T-helper 2 cell treated with Interferon-gamma antibody and Interleukin-4, amounts not matched to agents 5 μg/mL and 100 μg/mL, for 36 hours (primary cell): ENCODE measurements around the gene RFX7.

Experiments
- DNase-seq: peaks from one replicate; pipeline ENCODE4 v3.0.0; 2021; ENCODE audit warnings: low spot score
- H3K27ac Mint-ChIP-seq: one replicate; pipeline ENCODE4 v1.8.0; 2021; ENCODE audit warnings: mild to moderate bottlenecking, mixed read lengths
- H3K27me3 Mint-ChIP-seq: one replicate; pipeline ENCODE4 v1.8.0; 2021; ENCODE audit warnings: low read depth, mixed read lengths
- H3K36me3 Mint-ChIP-seq: one replicate; pipeline ENCODE4 v1.8.0; 2021; ENCODE audit warnings: low read depth, mixed read lengths
- H3K4me1 Mint-ChIP-seq: one replicate; pipeline ENCODE4 v1.8.0; 2021; ENCODE audit warnings: low read depth, mixed read lengths
- H3K4me3 Mint-ChIP-seq: one replicate; pipeline ENCODE4 v1.8.0; 2022; ENCODE audit warnings: mild to moderate bottlenecking, moderate library complexity, mixed read lengths
- H3K9me3 Mint-ChIP-seq: one replicate; pipeline ENCODE4 v1.8.0; 2021; ENCODE audit warnings: mixed read lengths

RFX7 gene

DNA sequence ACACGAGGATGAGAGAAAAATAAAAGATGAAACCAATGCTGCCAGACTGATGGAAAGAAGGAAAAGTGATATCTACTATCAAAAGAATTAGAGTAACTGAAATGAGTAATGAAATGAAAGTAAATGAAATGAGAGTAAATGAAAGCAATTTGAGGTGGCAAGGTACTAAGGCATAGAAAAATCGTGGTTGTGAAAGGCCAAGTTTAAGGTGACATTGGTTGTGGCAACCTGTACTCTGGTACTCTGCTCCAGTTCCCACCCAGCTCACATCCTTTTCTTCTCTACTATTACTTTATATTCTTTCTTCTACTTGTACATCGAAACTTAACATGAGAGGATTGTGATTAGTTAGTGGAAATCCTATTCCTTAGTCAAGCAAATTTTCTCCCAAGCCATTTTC lies 10.1 kb downstream of the RFX7 start:
- peaks cover 94% of the 10 kb centered on the region for H3K36me3 Mint-ChIP-seq
- H3K27me3 Mint-ChIP-seq = no peaks in the 10 kb centered on the region
- no peak overlapping the region for H3K27ac Mint-ChIP-seq
- peaks cover 19% of the 10 kb centered on the region for H3K4me1 Mint-ChIP-seq
- H3K9me3 Mint-ChIP-seq = peaks cover 64% of the 10 kb centered on the region
- H3K4me3 Mint-ChIP-seq = no peak overlapping the region
- DNase-seq = no peak

DNA sequence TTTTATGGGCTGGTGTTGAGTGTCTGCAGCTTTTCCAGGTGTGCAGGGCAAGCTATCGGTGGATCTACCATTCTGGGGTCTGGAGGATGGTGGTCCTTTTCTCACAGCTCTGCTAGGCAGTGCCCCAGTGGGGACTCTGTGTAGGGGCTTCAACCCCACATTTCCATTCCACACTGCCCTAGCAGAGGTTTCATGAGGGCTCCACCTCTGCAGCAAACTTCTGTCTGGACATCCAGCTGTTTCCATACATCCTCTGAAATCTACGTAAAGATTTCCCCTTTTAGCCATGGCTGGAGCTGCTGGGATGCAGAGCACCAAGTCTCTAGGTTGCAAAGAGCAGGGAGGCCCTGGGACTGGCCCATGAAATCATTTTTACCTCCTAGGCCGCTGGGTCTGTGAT lies 11.6 kb downstream of the RFX7 start:
- peaks cover 92% of the 10 kb centered on the region for H3K36me3 Mint-ChIP-seq
- no peak overlapping the region for H3K4me3 Mint-ChIP-seq
- H3K4me1 Mint-ChIP-seq = peaks cover 13% of the 10 kb centered on the region
- H3K27ac Mint-ChIP-seq = no peak overlapping the region
- H3K27me3 Mint-ChIP-seq = no peaks in the 10 kb centered on the region
- no peak for DNase-seq
- H3K9me3 Mint-ChIP-seq = peaks cover 78% of the 10 kb centered on the region

DNA sequence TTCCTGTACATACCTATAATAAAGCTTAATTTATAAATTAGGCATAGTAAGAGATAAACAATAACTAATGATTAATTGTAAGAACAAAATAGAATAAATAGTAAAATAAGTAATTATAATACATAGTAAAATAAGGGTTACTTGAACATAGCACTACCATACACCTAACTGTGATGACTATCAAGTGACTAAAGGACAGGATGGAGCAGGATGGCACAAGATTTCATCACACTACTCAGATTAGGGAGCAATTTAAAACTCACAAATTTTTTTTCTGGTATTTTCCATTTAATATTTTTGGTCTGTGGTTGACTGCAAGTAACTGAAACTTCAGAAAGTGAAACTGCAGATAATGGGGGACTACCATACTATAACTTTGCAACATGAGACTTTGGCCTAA lies 14.8 kb downstream of the RFX7 start:
- Mint-ChIP-seq H3K4me1 (peaks cover 11% of the 10 kb centered on the region), H3K4me3 (no peak overlapping the region), H3K9me3 (peaks cover 82% of the 10 kb centered on the region), H3K27ac (no peak overlapping the region), H3K27me3 (no peaks in the 10 kb centered on the region), H3K36me3 (peaks cover 82% of the 10 kb centered on the region)
- DNase-seq = no peak

DNA sequence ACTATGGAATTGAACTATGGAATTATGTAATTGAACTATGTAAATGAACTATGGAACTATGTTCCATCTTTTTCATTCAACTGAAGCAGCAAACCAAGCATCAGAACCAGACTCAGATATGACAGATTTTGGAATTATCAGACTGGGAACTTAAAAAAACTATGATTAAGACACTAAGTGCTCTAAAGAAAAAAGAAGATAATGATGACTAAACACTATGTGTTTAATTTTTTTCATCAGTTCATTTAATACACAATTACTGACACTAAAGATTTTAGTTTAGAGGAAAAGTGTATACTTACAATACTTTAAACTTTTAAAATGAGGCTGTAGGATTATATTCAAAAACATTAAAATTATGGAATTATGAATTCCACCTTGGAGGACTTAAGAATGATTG lies 15.3 kb downstream of the RFX7 start:
- Mint-ChIP-seq H3K4me3 (no peak overlapping the region), H3K27me3 (no peaks in the 10 kb centered on the region), H3K4me1 (peaks cover 8% of the 10 kb centered on the region), H3K27ac (no peak overlapping the region), H3K36me3 (peaks cover 80% of the 10 kb centered on the region), H3K9me3 (peaks cover 81% of the 10 kb centered on the region)
- DNase-seq = no peak

DNA sequence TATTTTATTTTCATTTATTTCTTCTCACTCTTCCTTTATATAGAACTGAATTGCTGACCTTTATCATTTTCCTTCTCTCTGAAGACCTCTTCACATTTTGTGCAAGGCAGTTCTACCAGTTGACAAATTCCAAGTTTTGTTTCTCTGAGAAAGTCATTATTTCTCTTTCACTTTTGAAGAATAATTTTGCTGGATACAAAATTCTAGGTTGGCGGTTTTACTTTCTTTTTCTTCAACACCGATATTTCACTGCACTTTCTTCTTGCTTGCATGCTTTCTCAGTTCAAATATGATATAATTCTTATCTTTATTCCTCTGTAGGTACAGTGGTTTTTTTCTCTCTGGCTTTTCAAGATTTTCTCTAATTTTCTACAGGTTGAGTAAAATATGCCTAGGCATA lies 15.9 kb downstream of the RFX7 start:
- peaks cover 5% of the 10 kb centered on the region for H3K4me1 Mint-ChIP-seq

DNA sequence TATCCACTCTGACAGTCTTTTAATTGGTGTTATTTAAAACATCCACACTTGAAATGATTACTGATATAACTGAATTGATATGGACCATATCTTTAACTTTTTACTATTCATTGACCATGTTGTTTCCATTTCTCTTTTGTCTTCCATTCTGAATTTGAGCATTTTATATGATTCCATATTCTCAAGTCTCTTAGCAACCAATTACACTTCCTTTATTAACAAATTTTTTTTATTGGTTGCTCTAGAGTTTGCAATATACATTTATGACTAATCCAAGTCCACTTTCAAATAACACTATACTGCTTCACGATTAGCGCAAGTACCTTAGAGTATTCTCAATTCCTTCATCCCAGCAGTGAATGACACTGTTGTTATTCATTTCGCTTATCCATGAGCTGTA lies 16.4 kb downstream of the RFX7 start:
- H3K36me3 Mint-ChIP-seq = peaks cover 80% of the 10 kb centered on the region
- H3K4me3 Mint-ChIP-seq = no peak overlapping the region
- peaks cover 81% of the 10 kb centered on the region for H3K9me3 Mint-ChIP-seq
- no peak for DNase-seq
- H3K27ac Mint-ChIP-seq = no peak overlapping the region
- H3K4me1 Mint-ChIP-seq = peaks cover 5% of the 10 kb centered on the region
- no peaks in the 10 kb centered on the region for H3K27me3 Mint-ChIP-seq

More for the DNA sequence above, 15.9 kb downstream of the RFX7 start:
- Mint-ChIP-seq H3K27me3 (no peaks in the 10 kb centered on the region), H3K36me3 (peaks cover 80% of the 10 kb centered on the region), H3K9me3 (peaks cover 81% of the 10 kb centered on the region), H3K27ac (no peak overlapping the region), H3K4me3 (no peak overlapping the region)
- DNase-seq = no peak

DNA sequence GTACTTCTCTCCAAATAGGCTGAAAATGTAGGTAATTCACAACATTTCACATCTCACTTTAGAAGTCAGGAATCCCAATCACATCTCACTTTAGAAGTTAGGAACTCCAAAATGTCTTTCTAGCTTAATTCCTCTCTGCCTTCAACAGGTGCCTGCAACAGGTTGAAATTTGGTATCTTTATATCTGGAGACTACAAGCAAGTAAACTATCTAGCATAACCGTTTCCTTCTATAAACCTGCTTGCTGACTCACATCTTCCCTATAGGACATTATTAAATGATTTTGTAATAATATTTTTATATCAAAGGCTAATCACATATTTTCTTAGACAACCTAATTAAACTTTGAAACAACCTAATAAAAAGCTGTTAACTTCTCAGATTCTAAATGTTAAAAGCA lies 18.2 kb downstream of the RFX7 start:
- peaks cover 81% of the 10 kb centered on the region for H3K9me3 Mint-ChIP-seq
- no peak for DNase-seq
- peaks cover 5% of the 10 kb centered on the region for H3K4me1 Mint-ChIP-seq
- H3K4me3 Mint-ChIP-seq = no peak overlapping the region
- peaks cover 75% of the 10 kb centered on the region for H3K36me3 Mint-ChIP-seq
- no peak overlapping the region for H3K27ac Mint-ChIP-seq
- H3K27me3 Mint-ChIP-seq = no peaks in the 10 kb centered on the region

DNA sequence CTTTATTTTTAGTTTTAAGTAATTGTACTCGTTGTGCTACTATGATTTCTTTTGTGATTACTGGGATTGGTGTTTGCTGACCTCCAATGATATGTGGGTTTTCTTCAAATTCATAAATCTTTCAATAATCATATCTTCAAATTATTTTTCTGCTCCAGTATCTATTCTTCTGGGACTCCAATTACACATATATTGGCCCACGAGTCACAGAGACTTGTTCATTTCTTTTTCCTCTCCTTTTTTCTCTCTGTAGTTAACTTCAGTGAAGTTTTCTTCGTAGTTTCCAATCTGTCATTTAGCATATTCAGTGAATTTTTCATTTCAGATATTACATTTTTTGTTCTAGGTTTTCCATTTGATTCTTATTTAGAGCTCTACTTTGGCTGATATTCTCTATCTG lies 21.4 kb downstream of the RFX7 start:
- H3K27me3 Mint-ChIP-seq = no peaks in the 10 kb centered on the region
- H3K36me3 Mint-ChIP-seq = peaks cover 65% of the 10 kb centered on the region
- DNase-seq = no peak
- H3K9me3 Mint-ChIP-seq = peaks cover 70% of the 10 kb centered on the region
- no peak overlapping the region for H3K27ac Mint-ChIP-seq
- H3K4me3 Mint-ChIP-seq = no peak overlapping the region
- H3K4me1 Mint-ChIP-seq = peaks cover 4% of the 10 kb centered on the region

DNA sequence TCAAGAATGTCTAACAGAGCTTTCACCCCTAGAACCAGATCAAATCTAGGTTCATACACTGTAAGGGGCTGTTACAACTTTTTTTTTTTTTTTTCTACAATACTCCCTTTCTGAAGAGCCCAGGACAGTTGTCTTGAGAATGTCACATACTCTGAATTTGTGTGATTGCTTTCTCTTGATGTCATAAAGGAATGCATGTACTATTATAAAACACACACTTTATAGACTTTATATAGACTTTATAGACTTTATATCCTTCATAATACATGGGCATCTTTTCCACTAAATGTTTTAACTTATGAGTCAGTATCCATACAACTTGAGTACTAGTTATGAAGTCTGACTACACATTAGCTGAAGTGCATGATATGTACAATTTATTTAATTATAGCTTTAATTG lies 26.3 kb downstream of the RFX7 start:
- no peak overlapping the region for H3K27ac Mint-ChIP-seq
- DNase-seq = no peak
- peaks cover 45% of the 10 kb centered on the region for H3K9me3 Mint-ChIP-seq
- H3K27me3 Mint-ChIP-seq = no peaks in the 10 kb centered on the region
- H3K36me3 Mint-ChIP-seq = peaks cover 51% of the 10 kb centered on the region
- no peak overlapping the region for H3K4me3 Mint-ChIP-seq
- no peaks in the 10 kb centered on the region for H3K4me1 Mint-ChIP-seq

DNA sequence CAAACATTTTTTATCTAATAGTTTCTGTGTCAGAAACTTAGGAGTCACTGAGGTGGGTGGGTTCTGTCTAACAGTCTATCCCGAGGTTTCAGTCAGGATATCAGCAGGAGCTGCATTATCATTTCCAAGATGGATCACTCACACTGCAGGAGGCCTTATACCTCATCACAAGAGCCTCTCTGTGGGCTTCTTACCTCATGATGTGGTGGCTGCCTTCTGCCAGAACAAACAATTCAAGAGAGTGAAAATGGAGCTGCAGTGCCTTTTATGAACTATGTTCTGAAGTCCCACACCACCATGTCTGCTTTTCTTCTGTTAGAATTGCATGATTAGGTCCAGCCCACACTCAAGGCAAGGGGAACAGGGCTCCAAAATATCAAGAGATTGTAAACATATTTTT lies 27.9 kb downstream of the RFX7 start:
- Mint-ChIP-seq H3K4me1 (no peaks in the 10 kb centered on the region), H3K36me3 (peaks cover 56% of the 10 kb centered on the region), H3K9me3 (peaks cover 47% of the 10 kb centered on the region), H3K27me3 (no peaks in the 10 kb centered on the region), H3K27ac (no peak overlapping the region), H3K4me3 (no peak overlapping the region)
- no peak for DNase-seq

DNA sequence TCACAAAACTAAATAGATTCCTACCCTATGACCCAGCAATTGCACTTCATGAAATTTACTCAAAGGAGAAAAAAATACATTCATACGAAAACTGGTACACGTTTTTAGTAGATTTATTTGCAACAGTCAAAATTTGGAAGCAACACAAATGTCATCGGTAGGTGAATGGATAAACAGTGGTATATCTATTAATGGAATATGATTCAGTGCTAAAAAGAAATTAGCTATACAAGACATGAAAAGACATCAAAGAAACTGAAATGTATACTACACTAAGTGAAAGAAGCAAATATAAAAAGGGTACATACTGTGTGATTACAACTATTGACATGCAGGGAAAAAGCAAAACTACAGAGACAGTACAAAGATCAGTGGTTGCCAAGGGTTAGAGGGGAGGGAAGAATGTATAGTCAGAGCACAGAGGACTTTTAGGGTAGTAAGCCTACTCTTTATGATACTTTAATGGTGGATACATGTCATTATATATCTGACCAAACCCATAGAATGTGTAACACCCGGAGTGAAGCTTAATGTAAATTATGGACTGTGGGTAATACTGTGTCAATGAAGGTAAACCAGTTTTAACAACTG lies 31.6 kb downstream of the RFX7 start:
- Mint-ChIP-seq H3K27ac (no peak overlapping the region), H3K27me3 (no peaks in the 10 kb centered on the region), H3K36me3 (peaks cover 52% of the 10 kb centered on the region)

DNA sequence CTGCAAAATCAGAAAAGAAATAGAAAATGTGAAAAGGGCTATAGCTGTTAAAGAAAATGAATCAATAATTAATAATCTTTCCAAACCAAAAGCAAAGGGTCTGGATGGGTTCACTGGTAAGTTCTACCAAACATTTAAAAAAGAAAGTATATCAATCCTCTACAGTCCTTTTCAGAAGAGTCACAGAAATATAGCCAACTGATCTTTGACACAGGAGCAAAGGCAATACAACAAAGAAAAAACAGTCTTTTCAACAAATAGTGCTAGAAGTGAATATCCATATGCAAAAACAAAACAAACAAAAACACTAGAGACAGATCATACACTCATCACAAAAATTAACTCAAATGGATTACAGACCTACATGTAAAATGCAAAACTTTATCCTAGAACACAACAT lies 32.6 kb downstream of the RFX7 start:
- peaks cover 37% of the 10 kb centered on the region for H3K4me1 Mint-ChIP-seq
- H3K27ac Mint-ChIP-seq = no peak overlapping the region
- peaks cover 48% of the 10 kb centered on the region for H3K9me3 Mint-ChIP-seq
- no peak overlapping the region for H3K4me3 Mint-ChIP-seq
- no peak for DNase-seq
- H3K36me3 Mint-ChIP-seq = peaks cover 56% of the 10 kb centered on the region
- no peaks in the 10 kb centered on the region for H3K27me3 Mint-ChIP-seq

More for the DNA sequence above, 31.6 kb downstream of the RFX7 start:
- DNase-seq = no peak
- no peak overlapping the region for H3K4me3 Mint-ChIP-seq
- peaks cover 40% of the 10 kb centered on the region for H3K9me3 Mint-ChIP-seq
- peaks cover 27% of the 10 kb centered on the region for H3K4me1 Mint-ChIP-seq

DNA sequence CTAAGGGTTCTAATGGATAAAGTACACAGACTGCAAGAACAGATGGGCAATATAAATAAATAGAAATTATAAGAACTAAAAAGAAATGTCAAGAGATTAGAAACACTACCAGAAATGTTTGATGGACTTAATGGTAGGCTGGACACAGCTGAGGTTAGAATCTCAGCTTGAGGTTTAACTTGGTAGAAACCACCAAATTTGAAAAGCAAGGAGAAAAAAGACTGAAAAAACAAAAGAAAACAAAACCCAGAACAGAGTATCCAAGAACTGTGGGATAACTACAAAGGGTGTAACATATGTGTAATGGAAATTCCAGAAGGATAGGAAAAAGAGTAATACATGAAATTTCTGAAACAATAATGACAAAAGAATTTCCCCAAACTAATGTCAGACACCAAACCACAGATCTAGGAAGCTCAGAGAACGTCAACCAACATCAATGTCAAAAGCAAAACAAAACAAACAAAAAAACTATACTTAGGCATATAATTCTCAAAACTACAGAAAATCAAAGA lies 35.0 kb downstream of the RFX7 start:
- H3K27ac Mint-ChIP-seq = peak overlapping the region; percentile 65
- peaks cover 42% of the 10 kb centered on the region for H3K9me3 Mint-ChIP-seq
- H3K36me3 Mint-ChIP-seq = peaks cover 61% of the 10 kb centered on the region
- H3K27me3 Mint-ChIP-seq = no peaks in the 10 kb centered on the region
- no peak for DNase-seq
- peaks cover 54% of the 10 kb centered on the region for H3K4me1 Mint-ChIP-seq
- H3K4me3 Mint-ChIP-seq = peak overlapping the region; percentile 58

DNA sequence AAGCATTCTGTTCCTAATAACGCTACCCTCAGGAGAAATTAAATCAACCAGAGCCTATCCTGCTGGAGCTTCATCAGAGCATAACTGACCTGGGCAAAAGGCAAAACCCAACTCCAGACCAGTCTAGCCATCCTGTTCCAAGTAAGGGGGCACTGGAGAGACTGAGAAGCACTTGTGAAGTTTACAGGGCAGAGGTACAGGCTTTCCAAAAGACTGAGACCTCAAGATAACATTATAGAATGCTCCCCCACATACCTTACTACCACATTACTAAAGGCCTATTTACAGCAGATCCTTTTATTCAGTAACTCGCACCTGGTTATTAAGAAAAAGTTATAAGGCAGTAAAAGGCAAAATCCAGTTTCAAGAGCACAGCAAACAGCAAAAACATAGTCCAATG lies 35.5 kb downstream of the RFX7 start:
- peaks cover 58% of the 10 kb centered on the region for H3K4me1 Mint-ChIP-seq
- H3K4me3 Mint-ChIP-seq = peak overlapping the region; percentile 73
- DNase-seq = no peak
- H3K27ac Mint-ChIP-seq = peak overlapping the region; percentile 65
- no peaks in the 10 kb centered on the region for H3K27me3 Mint-ChIP-seq
- H3K36me3 Mint-ChIP-seq = peaks cover 57% of the 10 kb centered on the region
- H3K9me3 Mint-ChIP-seq = peaks cover 39% of the 10 kb centered on the region

DNA sequence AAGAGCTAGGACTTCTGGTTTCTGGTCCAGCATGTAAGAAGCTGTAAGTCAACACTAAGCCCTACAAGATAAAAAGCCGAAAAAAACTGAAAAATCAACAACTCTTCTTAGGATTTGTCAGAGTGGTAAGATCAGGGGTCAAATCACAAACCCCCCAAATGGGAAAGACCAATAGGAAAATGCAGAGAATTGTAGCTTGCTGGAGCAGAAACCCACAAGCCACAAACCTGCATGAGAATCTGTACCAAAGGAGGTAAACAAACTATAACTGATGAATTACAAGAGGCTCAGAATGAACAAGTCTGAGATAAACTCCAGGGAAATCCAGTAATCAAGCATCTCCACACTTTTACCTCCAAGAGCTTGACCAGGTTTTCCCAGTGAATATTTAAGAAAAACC lies 36.0 kb downstream of the RFX7 start:
- Mint-ChIP-seq H3K27me3 (no peaks in the 10 kb centered on the region), H3K4me1 (peaks cover 61% of the 10 kb centered on the region), H3K36me3 (peaks cover 55% of the 10 kb centered on the region), H3K4me3 (peak overlapping the region; percentile 73), H3K27ac (peak overlapping the region; percentile 65), H3K9me3 (peaks cover 35% of the 10 kb centered on the region)
- no peak for DNase-seq
